Gastroesophageal sphincter (tissue), 3 donors: Measurements from ENCODE around the gene TUBE1.

Experiments
- POLR2A ChIP-seq, 2 donors: fragments of 450-650 bp; IDR thresholded peaks; one replicate each; pipeline ENCODE4 v1.6.1; 2017; ENCODE audit warnings: antibody characterized with exemption in 2 of 2, mild to moderate bottlenecking in 2 of 2, moderate library complexity in 1 of 2
- POLR2AphosphoS5 ChIP-seq: sonication (generic); formaldehyde crosslinking; IDR thresholded peaks from one replicate; pipeline ENCODE4 v1.6.1; 2017; ENCODE audit warnings: antibody characterized with exemption
- TF ChIP-seq, protein P1 (sequence below), 4 experiments: fragments of 200-600 bp in 2 of 4; fragments of 450-650 bp in 2 of 4; sonication (generic) in 1 of 4; IDR thresholded peaks; one replicate each; pipeline ENCODE4 v1.5.1; 2017 to 2019; ENCODE audit warnings: antibody characterized with exemption in 4 of 4, mild to moderate bottlenecking in 2 of 4, moderate library complexity in 2 of 4

DNA sequence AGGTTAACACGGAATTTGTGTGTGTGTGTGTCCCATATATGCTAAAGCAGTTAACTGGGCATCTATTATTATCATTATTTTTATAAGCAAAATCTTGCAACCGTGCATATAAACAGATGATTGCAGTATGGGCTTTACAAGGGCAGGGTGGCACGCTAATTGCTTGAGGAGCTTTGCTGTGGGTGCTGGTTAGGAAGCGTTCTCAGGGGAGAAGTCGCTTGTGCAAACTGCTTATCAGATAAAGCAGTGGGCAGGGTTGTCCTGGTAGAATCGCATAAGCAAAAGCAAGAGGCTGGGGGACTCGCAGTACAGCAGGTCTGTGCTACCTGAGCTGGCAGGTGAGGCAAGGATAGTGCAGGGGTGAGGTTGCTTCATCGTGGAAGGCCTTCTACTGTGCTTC, 43.1 kb downstream of the TUBE1 start:
- TF ChIP-seq, protein P1, sequence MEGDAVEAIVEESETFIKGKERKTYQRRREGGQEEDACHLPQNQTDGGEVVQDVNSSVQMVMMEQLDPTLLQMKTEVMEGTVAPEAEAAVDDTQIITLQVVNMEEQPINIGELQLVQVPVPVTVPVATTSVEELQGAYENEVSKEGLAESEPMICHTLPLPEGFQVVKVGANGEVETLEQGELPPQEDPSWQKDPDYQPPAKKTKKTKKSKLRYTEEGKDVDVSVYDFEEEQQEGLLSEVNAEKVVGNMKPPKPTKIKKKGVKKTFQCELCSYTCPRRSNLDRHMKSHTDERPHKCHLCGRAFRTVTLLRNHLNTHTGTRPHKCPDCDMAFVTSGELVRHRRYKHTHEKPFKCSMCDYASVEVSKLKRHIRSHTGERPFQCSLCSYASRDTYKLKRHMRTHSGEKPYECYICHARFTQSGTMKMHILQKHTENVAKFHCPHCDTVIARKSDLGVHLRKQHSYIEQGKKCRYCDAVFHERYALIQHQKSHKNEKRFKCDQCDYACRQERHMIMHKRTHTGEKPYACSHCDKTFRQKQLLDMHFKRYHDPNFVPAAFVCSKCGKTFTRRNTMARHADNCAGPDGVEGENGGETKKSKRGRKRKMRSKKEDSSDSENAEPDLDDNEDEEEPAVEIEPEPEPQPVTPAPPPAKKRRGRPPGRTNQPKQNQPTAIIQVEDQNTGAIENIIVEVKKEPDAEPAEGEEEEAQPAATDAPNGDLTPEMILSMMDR (IDR thresholded peaks at IDR 0.05): no peak
- no peak for TF ChIP-seq POLR2A (IDR thresholded peaks at IDR 0.05)
- no peak for TF ChIP-seq POLR2AphosphoS5
